Kidney epithelial cell (primary cell): ENCODE measurements around the gene SLC43A2. TPM values are rescaled to one million over a fixed set of nuclear protein-coding genes. Genes with fewer than 3 reads are reported as not detected.

Experiments
- DNase-seq: peaks from one replicate; pipeline ENCODE4 v3.0.0-alpha.2; 2010; ENCODE audit warnings: low read depth
- H3K27me3 ChIP-seq: 2 replicates; pipeline ENCODE4 v1.6.0; 2011; ENCODE audit warnings: low read length; ENCODE audit not compliant: control insufficient read depth, insufficient read depth
- H3K36me3 ChIP-seq: 2 replicates; pipeline ENCODE4 v1.5.1; 2011; ENCODE audit warnings: low read length; ENCODE audit not compliant: control insufficient read depth, insufficient read depth
- H3K4me3 ChIP-seq: 2 replicates; pipeline ENCODE4 v1.5.1; 2011; ENCODE audit warnings: low read depth, mild to moderate bottlenecking, control low read depth, low read length
- CTCF ChIP-seq: IDR thresholded peaks from 2 replicates; pipeline ENCODE4 v1.5.1; 2011; ENCODE audit warnings: mild to moderate bottlenecking, moderate library complexity, low read length, control low read depth, inconsistent platforms; ENCODE audit not compliant: insufficient read depth, poor library complexity, severe bottlenecking
- total RNA-seq: library from RNA; depleted of rRNA; stranded (reverse); fragments of >200 nt; gene quantifications from 2 replicates; pipeline ENCODE4 v1.2.3, GENCODE V29; 2015

Gene SLC43A2
- total RNA-seq, 1 donor from 2014 or later = 9.1 TPM

DNA sequence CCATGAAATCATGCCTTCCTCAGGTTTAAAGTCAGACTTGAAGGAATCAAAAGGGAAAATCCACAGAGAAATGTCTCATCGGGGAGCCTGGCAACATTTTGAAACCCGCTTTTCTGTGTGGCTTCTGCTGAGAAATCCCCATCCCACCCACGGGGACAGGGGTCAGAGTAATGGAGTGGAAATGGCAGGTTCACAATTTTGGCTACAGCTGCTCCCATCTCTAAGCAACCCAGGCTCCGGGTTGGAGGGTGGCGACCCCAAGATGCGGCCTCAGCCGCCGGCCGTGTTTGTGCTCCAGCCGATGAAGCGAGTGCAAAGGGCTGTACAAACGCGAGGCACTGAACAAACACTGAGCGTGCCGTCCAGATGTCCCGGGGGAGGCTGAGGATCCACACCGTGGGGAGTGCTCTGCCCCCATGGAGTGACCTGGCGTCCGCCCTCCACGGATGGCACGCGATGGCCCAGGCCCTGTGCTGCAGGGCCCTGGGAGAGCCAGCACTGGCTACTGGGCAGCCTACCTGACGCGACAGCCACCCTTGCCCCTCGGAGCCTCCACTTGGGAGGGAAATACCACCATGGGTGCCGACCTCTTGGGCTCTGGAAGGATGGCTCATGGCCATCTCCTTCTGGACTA is 22.2 kb downstream of the SLC43A2 start:
- peaks cover 3% of the 10 kb centered on the region for H3K27me3 ChIP-seq

DNA sequence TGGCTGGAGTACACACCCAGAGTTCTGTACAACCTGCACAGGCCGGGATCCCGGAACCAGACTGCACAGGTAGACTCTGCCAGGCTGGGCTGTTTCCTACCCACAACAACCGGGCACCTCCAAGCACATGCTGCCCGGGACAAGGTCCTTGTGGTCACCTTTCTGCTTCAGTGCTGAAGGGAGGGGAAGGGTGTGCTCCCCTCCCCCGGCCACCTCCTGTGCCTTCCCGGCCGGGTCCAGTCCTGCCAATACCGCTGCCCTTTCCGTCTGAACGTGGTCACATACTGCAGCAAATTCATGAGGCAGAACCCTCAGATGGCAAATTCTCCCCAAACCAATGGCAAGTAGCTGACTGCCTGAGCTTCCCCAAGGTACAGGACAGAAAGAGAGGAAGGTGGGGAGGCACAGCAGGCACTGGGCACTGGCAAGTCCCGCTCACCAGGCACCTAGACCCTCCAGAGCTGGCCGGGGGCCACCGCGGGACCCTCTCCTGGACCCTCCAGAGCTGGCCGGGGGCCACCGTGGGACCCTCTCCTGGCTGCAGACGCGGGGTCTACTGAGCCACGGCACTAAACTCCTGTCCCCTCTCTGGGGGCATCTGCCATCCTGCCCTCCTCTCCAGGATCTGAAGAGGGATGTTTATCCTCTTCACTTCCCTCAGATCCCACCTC is 22.8 kb downstream of the SLC43A2 start:
- H3K36me3 ChIP-seq = no peaks in the 10 kb centered on the region
- DNase-seq = no peak
- H3K27me3 ChIP-seq = peaks cover 3% of the 10 kb centered on the region
- no peak for TF ChIP-seq CTCF
- H3K4me3 ChIP-seq = no peak overlapping the region

More for the DNA sequence above, 22.2 kb downstream of the SLC43A2 start:
- TF ChIP-seq CTCF = no peak
- Histone ChIP-seq H3K36me3 (no peaks in the 10 kb centered on the region), H3K4me3 (no peak overlapping the region)
- no peak for DNase-seq

DNA sequence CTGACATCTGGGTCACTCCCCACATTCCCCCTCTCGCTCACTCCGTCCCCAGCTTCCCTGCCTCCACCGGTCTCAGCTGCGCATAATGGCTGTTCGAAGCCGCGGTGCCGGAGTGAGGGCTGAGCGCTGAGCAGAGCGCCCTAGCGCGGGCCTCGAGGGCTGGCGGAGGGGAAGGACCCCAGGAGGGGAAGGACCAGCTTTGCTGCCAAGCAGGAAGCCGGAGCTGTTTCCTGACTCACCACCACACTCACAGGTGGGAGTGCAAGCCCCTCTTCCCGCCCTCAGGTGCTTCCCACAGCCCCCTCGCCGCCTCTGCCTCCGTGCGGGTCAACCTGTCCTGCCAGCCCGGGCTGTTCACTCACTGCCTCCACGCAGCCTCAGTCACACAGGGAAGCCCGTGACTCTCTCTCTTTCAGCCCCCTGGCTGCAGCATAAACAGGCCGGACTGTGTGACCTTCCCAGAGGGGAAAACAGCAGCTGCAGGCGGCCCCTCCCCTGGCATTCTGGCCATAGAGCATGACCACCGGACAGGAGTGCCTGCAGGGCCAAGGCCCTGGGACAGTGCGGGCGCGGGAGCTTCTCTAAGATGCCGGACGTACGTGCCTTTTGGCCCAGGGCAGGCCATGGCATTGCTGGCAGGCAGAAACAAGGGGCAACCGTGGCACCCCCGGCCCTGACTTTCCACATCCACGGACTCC is 23.7 kb downstream of the SLC43A2 start:
- TF ChIP-seq CTCF = peak; percentile 1
- Histone ChIP-seq H3K36me3 (no peaks in the 10 kb centered on the region), H3K27me3 (peaks cover 3% of the 10 kb centered on the region), H3K4me3 (no peak overlapping the region)
- DNase-seq = no peak

- no peaks in the 10 kb centered on the region for H3K36me3 ChIP-seq
- no peak for DNase-seq
- H3K4me3 ChIP-seq = no peak overlapping the region
- no peak for TF ChIP-seq CTCF
- peaks cover 3% of the 10 kb centered on the region for H3K27me3 ChIP-seq
Observed at GRCh38 chr17:1601571-1601970, 27.1 kb downstream of the SLC43A2 start.

- TF ChIP-seq CTCF = no peak
- H3K27me3 ChIP-seq = no peaks in the 10 kb centered on the region
Observed at GRCh38 chr17:1598399-1599095, 30.1 kb downstream of the SLC43A2 start.

More at GRCh38 chr17:1598399-1599095, 30.1 kb downstream of the SLC43A2 start:
- Histone ChIP-seq H3K36me3 (no peaks in the 10 kb centered on the region), H3K4me3 (no peak overlapping the region)
- no peak for DNase-seq
